ENCODE data around the gene STYK1. TPM values are rescaled to one million over a fixed set of nuclear protein-coding genes. Genes with fewer than 3 reads are reported as not detected.

Gene STYK1
- total RNA-seq, 2 donors from 2014 or later: not detected

- no peak overlapping the region for H3K4me3 ChIP-seq
- ATAC-seq (ENCODE audit: insufficient number of reproducible peaks, low FRiP score, low read depth): no peak
- TF ChIP-seq CTCF (IDR thresholded peaks at IDR 0.05): no peak
Measured at GRCh38 chr12:10618338-10618987, 55.4 kb downstream of the STYK1 start.

GRCh38 chr12:10617863-10618262 is 56.0 kb downstream of the STYK1 start:
- ATAC-seq (ENCODE audit: insufficient number of reproducible peaks, low FRiP score, low read depth): no peak
- Histone ChIP-seq H3K36me3 (no peaks in the 10 kb centered on the region), H3K27ac (no peak overlapping the region), H3K9me3 (no peaks in the 10 kb centered on the region), H3K4me3 (no peak overlapping the region), H3K4me1 (ENCODE audit: control insufficient read depth in 1 of 2, low read depth in 2 of 2) (peaks cover 0 to 1% of the 10 kb centered on the region in 2 donors), H3K27me3 (replicated peaks; ENCODE audit: insufficient read depth) (no peaks in the 10 kb centered on the region)
- TF ChIP-seq CTCF (IDR thresholded peaks at IDR 0.05): no peak
- DNase-seq (ENCODE audit: low spot score): no peak

More at GRCh38 chr12:10618338-10618987, 55.4 kb downstream of the STYK1 start:
- H3K27me3 ChIP-seq (replicated peaks; ENCODE audit: insufficient read depth): no peaks in the 10 kb centered on the region
- DNase-seq (ENCODE audit: low spot score): no peak
- no peaks in the 10 kb centered on the region for H3K4me1 ChIP-seq (ENCODE audit: control insufficient read depth in 1 of 2, low read depth in 2 of 2)
- H3K36me3 ChIP-seq: no peaks in the 10 kb centered on the region
- H3K27ac ChIP-seq: no peak overlapping the region
- no peaks in the 10 kb centered on the region for H3K9me3 ChIP-seq

GRCh38 chr12:10615532-10615931 is 58.3 kb downstream of the STYK1 start:
- Histone ChIP-seq H3K4me3 (no peak overlapping the region), H3K27me3 (replicated peaks; ENCODE audit: insufficient read depth) (no peaks in the 10 kb centered on the region), H3K4me1 (ENCODE audit: control insufficient read depth in 1 of 2, low read depth in 2 of 2) (peaks cover 7 to 19% of the 10 kb centered on the region in 2 donors), H3K9me3 (no peaks in the 10 kb centered on the region), H3K36me3 (no peaks in the 10 kb centered on the region), H3K27ac (no peak overlapping the region)
- no peak for ATAC-seq (ENCODE audit: insufficient number of reproducible peaks, low FRiP score, low read depth)
- DNase-seq (ENCODE audit: low spot score): no peak
- TF ChIP-seq CTCF (IDR thresholded peaks at IDR 0.05): no peak

GRCh38 chr12:10614056-10614370 is 59.8 kb downstream of the STYK1 start:
- Histone ChIP-seq H3K27me3 (replicated peaks; ENCODE audit: insufficient read depth) (no peaks in the 10 kb centered on the region), H3K9me3 (no peaks in the 10 kb centered on the region), H3K27ac (peak overlapping the region; percentile 75 to 85), H3K36me3 (no peaks in the 10 kb centered on the region), H3K4me1 (ENCODE audit: control insufficient read depth in 1 of 2, low read depth in 2 of 2) (peaks cover 7 to 19% of the 10 kb centered on the region in 2 donors), H3K4me3 (peak overlapping the region; percentile 83)
- no peak for DNase-seq (ENCODE audit: low spot score)
- ATAC-seq (ENCODE audit: insufficient number of reproducible peaks, low FRiP score, low read depth): no peak
- TF ChIP-seq CTCF (IDR thresholded peaks at IDR 0.05): no peak

- peak; percentile 88 for DNase-seq (ENCODE audit: low spot score)
- no peaks in the 10 kb centered on the region for H3K27me3 ChIP-seq (replicated peaks; ENCODE audit: insufficient read depth)
- H3K4me3 ChIP-seq: peak within 1 kb of the TSS; percentile 83
- peaks cover 7 to 19% of the 10 kb centered on the region in 2 donors for H3K4me1 ChIP-seq (ENCODE audit: control insufficient read depth in 1 of 2, low read depth in 2 of 2)
- peak within 1 kb of the TSS; percentile 75 to 85 for H3K27ac ChIP-seq
- H3K9me3 ChIP-seq: no peaks in the 10 kb centered on the region
- no peak for TF ChIP-seq CTCF (IDR thresholded peaks at IDR 0.05)
- peak; percentile 98 for ATAC-seq (ENCODE audit: insufficient number of reproducible peaks, low FRiP score, low read depth)
- no peaks in the 10 kb centered on the region for H3K36me3 ChIP-seq
Measured at GRCh38 chr12:10613349-10614055, 60.4 kb downstream of the STYK1 start, which contains the start of gene MAGOHB. Gene MAGOHB (minus strand): TSS chr12:10613609. CDS start chr12:10613532, 77 bp downstream.

Measured in thoracic aorta (tissue), 2 donors.